HFF-Myc (cell line): Measurements from ENCODE around the gene CFAP43.

Source experiments
- DNase-seq: peaks from one replicate; pipeline ENCODE4 v3.0.0-alpha.2; 2011; ENCODE audit warnings: low read depth; ENCODE audit errors: extremely low read depth
- H3K4me3 ChIP-seq: replicated peaks from 2 replicates; pipeline ENCODE4 v1.5.1; 2011; ENCODE audit warnings: low read depth, mild to moderate bottlenecking, control low read depth, low read length
- CTCF ChIP-seq: IDR thresholded peaks from 2 replicates; pipeline ENCODE4 v1.5.1; 2012; ENCODE audit warnings: mild to moderate bottlenecking, low read depth, low read length, control low read depth; ENCODE audit errors: missing control alignments

CFAP43 gene

DNA sequence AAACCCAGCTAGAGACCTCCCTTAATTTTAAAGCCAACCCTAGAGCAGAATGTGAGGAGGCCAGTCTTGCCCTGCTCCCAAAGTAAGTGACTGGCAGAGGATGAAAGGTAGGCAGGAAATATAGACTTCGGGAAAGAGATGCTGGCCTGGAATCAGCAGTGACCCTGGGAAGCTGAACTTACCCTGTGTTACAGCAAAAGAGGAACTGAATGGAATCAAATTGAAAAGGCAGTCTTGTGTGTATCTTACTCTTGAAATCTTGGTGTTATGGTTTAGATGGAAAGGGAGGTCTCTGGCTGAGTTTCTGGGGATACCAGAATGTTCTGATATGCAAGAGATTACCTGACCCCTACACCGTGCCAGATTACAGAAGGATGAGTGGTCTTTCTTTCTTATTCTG lies 7.9 kb upstream of the CFAP43 start:
- H3K4me3 ChIP-seq = no peak overlapping the region
- TF ChIP-seq CTCF = no peak
- DNase-seq = no peak

DNA sequence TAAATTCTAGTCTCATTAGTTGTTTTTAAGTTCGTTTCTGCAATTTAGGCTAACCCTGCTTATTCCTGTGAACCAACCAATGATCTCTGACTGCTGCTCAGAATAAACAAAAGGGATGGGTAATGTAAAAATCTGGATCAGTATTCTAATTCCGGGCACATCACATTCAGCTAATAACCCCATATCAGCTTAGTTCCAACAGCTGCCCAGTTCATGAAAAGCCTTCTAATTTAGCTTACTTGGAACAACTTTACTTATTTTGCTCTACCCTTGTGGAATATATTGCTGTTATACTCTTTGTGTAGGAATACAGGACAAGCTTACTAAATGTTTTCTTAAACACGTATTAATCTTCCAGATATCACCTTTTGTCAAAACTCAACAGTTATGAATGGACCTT lies 3.6 kb upstream of the CFAP43 start:
- DNase-seq = no peak

DNA sequence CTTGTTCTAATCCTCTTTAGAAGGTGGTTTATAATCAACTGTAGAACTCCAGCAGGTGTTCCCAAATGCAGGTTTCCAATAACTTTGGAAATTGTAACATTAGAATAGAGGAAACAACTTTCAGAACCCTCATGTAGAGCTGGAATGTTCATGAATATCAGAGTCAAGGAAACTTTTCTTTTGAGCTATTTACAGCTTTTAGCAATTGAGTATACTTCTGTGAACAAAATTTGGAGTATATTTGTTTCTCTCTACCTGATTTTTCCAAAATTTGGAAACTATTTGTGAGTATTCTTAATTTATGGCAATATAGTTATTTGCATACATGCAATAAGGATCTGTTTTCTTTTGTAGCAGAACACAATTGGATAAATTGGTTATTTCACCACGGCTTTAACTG lies 2.8 kb upstream of the CFAP43 start:
- TF ChIP-seq CTCF = no peak
- H3K4me3 ChIP-seq = no peak overlapping the region
- no peak for DNase-seq

More for the DNA sequence above, 3.6 kb upstream of the CFAP43 start:
- TF ChIP-seq CTCF = no peak
- H3K4me3 ChIP-seq = no peak overlapping the region

DNA sequence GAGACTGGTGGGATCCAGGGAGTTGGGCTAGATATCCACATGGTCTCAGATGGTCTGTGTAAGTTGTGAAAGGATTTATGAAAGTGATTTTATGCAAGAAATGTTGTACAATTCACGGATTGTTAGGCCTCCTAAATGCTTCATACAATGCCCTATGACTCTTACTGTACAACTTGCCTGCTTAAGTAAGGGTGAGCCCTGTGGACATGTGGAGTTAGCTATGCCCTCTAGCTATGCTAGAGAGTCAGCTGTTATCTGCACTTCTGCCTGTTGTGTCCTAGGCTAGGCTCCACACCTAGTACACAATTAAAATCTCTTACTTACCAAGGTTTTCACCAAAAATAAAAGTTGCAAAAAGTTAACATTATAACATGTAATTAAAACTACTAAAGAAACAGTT lies 1.7 kb upstream of the CFAP43 start:
- no peak overlapping the region for H3K4me3 ChIP-seq
- TF ChIP-seq CTCF = no peak
- DNase-seq = no peak

DNA sequence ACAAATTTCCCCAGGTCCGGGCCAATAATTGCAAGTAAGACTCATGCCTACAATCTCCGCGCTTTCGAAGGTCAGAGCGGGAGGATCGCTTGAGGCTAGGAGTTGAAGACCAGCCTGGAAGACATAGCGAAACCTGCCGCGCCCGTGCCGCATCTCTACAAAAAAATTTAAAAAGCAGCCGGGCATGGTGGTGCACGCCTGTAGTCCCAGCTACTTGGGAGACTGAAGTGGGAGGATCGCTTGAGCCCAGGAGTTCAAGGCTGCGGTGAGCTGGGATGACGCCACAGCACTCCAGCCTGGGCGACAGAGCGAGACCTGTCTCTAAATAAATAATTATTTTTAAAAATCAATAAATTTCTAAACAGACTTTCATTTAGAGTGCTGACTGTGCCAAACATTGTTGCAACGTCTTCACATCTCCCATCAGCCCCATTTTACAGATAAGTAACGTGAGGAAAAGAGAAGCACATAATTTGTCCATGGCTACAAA lies 494 bp upstream of the CFAP43 start:
- TF ChIP-seq CTCF = no peak
- no peak for DNase-seq
- H3K4me3 ChIP-seq = peak overlapping the region; percentile 76

DNA sequence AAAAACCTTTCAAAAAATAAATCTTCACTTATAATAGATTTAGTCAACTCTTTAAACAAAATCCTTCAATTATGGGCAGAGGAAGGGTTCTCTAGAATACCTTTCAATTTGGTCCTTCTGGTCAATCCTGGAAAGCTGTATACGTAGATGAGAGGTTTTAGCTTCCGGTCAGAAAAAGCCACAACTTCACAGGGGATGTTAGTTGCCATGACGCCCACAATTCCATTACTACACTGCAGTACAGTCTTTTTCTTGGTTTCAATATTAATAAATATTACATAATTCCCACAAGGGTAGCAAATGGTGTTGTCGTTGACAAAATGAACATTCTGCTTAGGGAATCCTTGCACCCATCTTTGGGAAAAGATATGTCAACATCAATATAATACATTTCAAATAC lies 1.7 kb downstream of the CFAP43 start:
- no peak for TF ChIP-seq CTCF
- no peak for DNase-seq

GRCh38 chr10:104223304-104223703 lies 8.9 kb downstream of the CFAP43 start:
- no peak for TF ChIP-seq CTCF
- DNase-seq = no peak
- no peak overlapping the region for H3K4me3 ChIP-seq

More for the DNA sequence above, 1.7 kb downstream of the CFAP43 start:
- no peak overlapping the region for H3K4me3 ChIP-seq
